Left lobe of liver (tissue), 2 donors: Measurements from ENCODE around the gene ADAMTS6. TPM values are rescaled to one million over a fixed set of nuclear protein-coding genes. Genes with fewer than 3 reads are reported as not detected.
"Not testable (repeated sequence)": the region's sequence is repeated elsewhere in the genome, so short reads cannot be mapped to it uniquely, and the experiment has no call there.

ENCODE experiments used
- ATAC-seq: fragments of 200-7000 bp; cut with Tn5 transposase; one replicate; pipeline ENCODE4 v1.9.1; 2020; ENCODE audit warnings: mild to moderate bottlenecking, moderate library complexity
- DNase-seq: peaks from one replicate; pipeline ENCODE4 v3.0.0-alpha.2; 2020; ENCODE audit warnings: low spot score
- total RNA-seq: library from RNA; stranded (reverse); gene quantifications from one replicate; pipeline ENCODE4 v1.2.1, GENCODE V29; 2021
- donor health status: DM: no; HTN: no; CAD: no; lungs with moderate emphysema.
- donor health status: DM: no; HTN: yes; CAD: no.

Gene ADAMTS6
- total RNA-seq, 1 donor from 2014 or later = 0.30 TPM

DNA sequence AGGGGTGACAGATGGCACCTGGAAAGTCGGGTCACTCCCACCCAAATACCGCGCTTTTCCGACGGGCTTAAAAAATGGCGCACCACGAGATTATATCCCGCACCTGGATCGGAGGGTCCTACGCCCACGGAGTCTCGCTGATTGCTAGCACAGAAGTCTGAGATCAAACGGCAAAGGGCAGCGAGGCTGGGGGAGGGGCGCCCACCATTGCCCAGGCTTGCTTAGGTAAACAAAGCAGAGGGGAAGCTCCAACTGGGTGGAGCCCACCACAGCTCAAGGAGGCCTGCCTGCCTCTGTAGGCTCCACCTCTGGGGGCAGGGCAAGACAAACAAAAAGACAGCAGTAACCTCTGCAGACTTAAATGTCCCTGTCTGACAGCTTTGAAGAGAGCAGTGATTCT, 111.2 kb downstream of the ADAMTS6 start:
- DNase-seq, ATAC-seq: not testable (repeated sequence)

DNA sequence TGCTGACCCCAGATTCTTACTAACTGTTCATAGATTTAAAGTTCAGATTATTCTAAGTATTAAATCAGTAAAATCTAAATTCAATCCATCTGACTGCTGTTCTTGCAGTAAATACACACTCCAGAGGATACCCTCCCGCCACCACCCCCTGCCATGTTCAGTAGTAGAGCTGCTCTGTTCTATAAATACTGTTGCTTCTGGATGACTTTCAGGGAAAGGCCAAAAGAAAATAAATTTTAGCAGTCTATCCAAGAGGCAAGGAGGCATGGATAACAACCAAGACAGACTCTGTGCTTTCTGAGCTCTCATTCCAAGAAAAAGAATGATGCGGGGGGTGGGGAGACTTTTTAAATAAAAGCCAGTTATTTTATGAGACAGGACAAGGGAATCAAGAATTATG, 115.1 kb downstream of the ADAMTS6 start:
- DNase-seq (no peak), ATAC-seq (no peak)

GRCh38 chr5:65364907-65365306, 116.8 kb downstream of the ADAMTS6 start:
- no peak for DNase-seq
- ATAC-seq = peak; percentile 32

GRCh38 chr5:65363499-65363898, 118.2 kb downstream of the ADAMTS6 start:
- DNase-seq (no peak), ATAC-seq (no peak)

DNA sequence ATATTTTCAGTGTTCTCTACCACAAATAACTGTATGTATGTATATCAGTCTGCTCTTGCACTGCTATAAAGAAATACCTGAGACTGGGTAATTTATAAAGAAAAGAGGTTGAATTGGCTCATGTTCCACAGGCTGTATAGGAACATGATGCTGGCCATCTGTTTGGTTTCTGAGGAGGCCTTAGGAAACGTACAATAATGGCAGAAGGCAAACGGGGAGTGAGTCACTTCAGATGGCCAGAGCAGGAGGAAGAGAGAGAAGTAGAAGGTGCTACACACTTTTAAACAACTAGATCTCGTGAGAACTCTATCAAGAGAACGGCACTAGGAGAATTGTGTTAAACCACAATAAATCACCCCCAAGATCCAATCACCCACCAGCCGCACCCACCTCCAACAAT, 121.7 kb downstream of the ADAMTS6 start:
- no peak for ATAC-seq
- DNase-seq = no peak

- ATAC-seq = no peak
These were observed 122.2 kb downstream of the ADAMTS6 start for GRCh38 chr5:65359569-65359968.

DNA sequence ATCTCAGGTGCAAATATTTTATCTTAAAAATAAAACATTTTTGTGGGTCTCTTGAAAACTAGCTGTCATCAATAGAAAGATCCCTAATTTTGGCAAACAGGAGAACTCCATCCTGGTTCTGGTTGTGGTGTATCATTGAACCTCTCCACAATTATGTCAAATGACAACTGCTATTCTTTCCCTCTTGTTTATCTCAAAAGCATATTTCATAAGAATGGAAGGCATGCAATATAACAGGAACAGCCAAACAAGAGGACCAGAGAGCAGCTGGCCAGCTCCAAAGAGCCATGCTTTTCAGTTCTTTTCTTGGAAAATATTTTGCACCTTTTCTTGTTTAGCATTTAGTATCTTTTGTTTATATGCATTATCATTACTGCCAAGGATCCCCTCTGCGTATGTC, 125.4 kb downstream of the ADAMTS6 start:
- ATAC-seq (no peak), DNase-seq (no peak)

More at GRCh38 chr5:65359569-65359968, 122.2 kb downstream of the ADAMTS6 start:
- DNase-seq = no peak

DNA sequence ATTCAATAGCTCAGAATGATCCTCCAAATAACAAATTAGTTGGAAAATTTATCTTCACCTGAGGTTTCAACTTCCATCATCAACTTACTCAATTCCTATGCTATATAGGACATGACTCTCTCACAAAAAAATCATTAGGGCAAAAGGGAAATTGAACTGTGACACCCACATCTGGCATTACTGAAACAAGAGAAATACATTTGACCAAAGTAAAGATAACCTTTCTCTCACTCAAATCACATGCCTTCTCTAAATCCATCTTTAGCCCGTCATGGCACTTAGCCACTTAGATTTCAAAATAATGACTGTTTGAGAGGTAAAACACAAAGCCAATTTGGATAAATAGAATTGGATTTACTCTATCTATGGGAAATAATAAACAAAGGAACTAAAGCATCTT, 126.4 kb downstream of the ADAMTS6 start:
- DNase-seq (no peak), ATAC-seq (no peak)

DNA sequence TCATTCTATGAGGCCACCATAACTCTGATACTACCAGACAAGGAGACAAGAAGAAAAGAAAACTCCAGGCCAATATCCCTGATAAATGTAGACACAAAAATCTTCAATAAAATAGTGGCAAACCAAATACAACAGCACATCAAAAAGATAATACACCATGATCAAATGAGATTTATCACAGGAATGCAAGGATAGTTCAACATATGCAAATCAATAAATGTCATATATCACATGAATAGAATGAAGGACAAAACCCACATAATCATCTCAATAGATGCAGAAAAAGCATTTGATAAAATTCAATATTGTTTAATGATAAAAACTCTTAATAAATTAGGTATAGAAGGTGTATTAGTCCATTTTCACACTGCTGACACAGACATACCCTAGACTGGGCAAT, 139.9 kb downstream of the ADAMTS6 start:
- DNase-seq = no peak
- no peak for ATAC-seq

DNA sequence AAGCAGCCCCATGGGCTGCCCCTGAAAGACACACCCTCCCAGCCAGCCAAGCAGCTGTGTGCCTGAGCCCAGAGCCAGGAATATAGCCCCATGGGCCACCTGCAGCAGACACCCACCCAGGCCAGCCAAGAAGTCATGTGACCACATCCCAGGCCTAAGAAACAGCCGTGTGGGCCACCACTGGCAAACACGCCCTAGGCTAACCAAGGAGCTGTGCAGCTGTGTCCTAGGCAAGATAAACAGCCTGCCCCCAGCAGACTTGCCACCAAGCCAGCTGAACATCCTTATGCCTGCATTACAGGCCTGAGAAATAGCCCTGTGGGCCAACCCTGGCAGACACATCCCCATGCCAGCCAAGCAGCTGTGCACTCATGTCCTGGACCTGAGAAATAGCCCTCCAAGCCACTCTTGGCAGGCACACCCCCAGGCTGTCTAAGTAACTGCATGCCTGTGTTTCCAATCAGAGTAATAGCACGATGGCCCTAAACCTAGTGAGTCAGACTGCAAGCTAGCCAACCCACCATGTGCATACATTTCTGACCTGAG, 143.0 kb downstream of the ADAMTS6 start:
- ATAC-seq (no peak), DNase-seq (no peak)

- no peak for ATAC-seq
- DNase-seq = no peak
These were observed 147.6 kb downstream of the ADAMTS6 start for GRCh38 chr5:65334077-65334476.

DNA sequence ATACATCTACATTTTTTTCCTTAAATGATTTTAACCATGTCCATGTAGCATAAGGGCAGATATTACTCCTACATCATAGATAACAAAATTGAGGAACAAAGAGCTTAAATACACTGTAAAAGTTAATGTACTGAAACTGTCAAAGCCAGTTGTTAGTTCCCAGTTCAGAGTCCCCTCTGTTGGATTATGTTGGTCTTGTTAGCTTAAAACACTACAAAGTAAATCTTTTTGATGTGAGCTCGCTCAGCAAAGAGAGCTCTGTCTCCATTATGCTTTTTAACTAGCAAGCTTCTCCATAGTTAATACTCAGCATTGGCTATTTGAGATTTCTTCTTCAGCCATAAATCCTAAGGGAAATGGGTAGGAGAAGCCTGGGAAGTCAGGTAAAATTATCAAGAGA, 149.1 kb downstream of the ADAMTS6 start:
- no peak for DNase-seq
- ATAC-seq = no peak

GRCh38 chr5:65329266-65329665, 152.5 kb downstream of the ADAMTS6 start:
- DNase-seq (no peak), ATAC-seq (no peak)

- no peak for DNase-seq
- ATAC-seq = no peak
These were observed 154.1 kb downstream of the ADAMTS6 start for GRCh38 chr5:65327582-65327981.

GRCh38 chr5:65326922-65327321, 154.8 kb downstream of the ADAMTS6 start:
- DNase-seq (no peak), ATAC-seq (no peak)

DNA sequence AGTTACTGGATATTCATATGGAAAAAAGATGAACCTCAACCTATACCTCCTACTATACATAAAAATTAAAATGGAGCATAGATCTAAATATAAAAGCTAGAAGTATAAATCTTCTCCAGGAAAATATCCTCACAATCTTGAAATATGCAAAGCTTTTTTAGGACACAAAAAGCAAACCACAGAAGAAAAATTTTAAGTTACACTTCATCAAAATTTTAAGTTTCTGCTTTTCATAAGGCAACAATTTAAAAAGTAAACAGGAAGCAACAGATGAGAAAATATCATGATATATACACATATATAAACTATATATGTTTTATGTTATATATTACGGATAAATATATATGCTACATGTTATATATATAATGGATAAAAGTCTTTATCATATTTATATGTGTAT, 157.5 kb downstream of the ADAMTS6 start:
- DNase-seq (no peak), ATAC-seq (no peak)

- DNase-seq, ATAC-seq: not testable (repeated sequence)
These were observed 161.0 kb downstream of the ADAMTS6 start for GRCh38 chr5:65320704-65321103.

DNA sequence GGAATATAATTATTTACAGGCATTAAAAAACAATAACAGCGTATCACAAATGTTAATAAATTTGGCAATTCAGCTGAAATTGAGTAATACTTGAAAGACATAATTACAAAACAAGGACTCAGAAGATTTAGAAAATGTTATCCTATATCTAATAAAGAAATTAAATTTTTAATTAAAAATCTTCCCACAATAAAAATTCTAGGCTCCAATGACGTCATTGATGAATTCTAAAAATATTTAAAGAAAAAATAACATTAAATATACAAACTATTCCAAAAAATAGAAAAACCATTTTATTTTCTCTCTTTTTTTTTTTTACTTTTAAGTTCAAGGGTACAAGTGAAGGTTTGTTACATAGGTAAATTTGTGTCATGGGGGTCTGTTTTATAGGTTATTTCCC, 161.5 kb downstream of the ADAMTS6 start:
- ATAC-seq = no peak
- DNase-seq = no peak

DNA sequence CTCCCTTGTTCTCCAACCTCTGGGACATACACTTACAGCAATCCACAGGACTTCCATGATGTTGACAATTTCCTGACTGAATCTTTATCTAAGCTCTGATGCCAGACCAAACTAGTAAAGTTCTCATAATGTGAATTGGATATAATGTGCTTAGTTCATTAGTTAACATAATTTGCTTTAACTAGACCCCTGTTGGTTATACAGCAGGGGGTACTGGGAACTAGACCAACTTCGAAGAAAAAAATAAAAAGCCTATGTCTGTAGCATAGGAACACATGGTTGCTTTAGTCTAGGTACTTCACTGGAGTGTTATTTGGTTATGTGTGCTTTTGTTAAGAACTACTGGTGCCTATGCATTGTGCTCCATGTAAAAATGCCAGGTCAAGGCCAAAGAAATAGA, 173.8 kb downstream of the ADAMTS6 start:
- no peak for DNase-seq
- no peak for ATAC-seq

GRCh38 chr5:65307088-65307487, 174.6 kb downstream of the ADAMTS6 start:
- ATAC-seq (no peak), DNase-seq (no peak)

- DNase-seq (no peak), ATAC-seq (no peak)
These were observed 175.8 kb downstream of the ADAMTS6 start for GRCh38 chr5:65305913-65306312.

- ATAC-seq (no peak), DNase-seq (no peak)
These were observed 181.9 kb downstream of the ADAMTS6 start for GRCh38 chr5:65299861-65300260.

DNA sequence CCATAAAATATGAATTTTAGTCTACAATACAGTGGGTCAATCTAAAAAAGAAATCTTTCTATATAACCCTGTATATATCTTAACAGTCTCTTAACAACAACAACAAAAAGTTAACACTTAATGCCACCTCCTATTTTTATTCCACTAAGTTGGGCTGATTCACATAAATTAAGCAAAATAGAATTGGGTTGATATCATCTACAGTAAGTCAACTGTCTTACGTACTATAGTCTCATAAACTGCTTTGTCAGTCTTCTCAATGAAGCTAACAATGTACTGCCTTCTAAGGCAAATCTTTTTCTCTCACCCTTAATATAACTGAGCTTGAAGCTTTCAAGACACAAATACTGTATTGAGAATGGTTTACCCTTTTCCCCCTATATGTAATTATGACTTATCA, 185.7 kb downstream of the ADAMTS6 start:
- no peak for DNase-seq
- ATAC-seq = no peak

- DNase-seq (no peak), ATAC-seq (no peak)
These were observed 189.5 kb downstream of the ADAMTS6 start for GRCh38 chr5:65292196-65292595.
